GM18873 (cell line): ENCODE measurements around the gene ITPR1.
A peak's percentile ranks its signal among the peaks of the same experiment; 100 is the strongest.
"Not testable (repeated sequence)": the region's sequence is repeated elsewhere in the genome, so short reads cannot be mapped to it uniquely, and the experiment has no call there.

Source experiments
- ATAC-seq: cut with Tn5 transposase; IDR thresholded peaks from one replicate; pipeline ENCODE4 v1.9.1; 2021; ENCODE audit warnings: mild to moderate bottlenecking, moderate library complexity, moderate number of reproducible peaks; ENCODE audit not compliant: unreplicated experiment, low FRiP score

Gene ITPR1

DNA sequence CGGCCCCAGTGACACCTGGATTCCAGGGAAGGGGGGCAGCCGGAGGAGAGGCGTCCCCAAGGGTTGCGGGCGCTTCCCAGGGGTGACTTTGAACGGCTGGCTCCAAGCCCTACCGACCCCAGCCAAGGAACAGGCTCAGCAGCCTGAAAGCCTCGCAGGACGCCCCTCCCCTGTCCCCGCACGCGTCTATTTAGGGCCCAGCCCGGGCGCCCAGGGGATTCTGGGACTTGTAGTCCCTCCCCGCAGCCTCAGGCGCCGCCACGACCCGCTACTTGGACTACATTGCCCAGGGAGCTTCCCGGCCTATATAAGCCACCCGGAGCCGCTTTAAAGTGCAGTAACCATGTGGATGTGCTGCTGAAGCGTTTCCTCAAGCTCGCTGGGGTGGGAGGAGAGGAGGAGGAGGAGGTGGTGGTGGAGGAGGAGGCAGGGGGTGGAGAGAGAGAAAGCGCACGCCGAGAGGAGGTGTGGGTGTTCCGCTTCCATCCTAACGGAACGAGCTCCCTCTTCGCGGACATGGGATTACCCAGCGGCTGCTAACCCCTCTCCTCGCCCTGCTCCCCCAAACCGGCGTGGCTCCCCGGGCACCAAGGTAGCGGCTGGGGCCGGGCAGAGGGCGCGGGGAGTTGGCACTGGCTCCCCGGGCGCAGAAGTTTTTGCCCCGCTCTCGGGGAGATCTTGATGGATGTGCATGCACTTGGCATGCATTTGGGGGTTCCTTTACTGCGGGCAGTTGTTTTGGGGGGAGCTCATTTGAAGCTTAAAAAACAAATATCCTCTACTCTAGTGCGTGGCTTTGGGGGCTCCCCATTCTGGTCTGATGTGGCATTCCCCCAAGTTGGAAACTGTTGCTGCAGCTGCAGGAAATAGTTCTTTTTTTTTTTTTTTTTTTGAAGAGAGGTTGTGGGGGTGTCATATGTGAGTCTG is at the start of gene ITPR1:
ITPR1 (plus strand) TSS at position 335 of the 927 bp plus-strand sequence. CDS start 23,144 bp downstream, outside the sequence.
- ATAC-seq = peak; percentile 80

DNA sequence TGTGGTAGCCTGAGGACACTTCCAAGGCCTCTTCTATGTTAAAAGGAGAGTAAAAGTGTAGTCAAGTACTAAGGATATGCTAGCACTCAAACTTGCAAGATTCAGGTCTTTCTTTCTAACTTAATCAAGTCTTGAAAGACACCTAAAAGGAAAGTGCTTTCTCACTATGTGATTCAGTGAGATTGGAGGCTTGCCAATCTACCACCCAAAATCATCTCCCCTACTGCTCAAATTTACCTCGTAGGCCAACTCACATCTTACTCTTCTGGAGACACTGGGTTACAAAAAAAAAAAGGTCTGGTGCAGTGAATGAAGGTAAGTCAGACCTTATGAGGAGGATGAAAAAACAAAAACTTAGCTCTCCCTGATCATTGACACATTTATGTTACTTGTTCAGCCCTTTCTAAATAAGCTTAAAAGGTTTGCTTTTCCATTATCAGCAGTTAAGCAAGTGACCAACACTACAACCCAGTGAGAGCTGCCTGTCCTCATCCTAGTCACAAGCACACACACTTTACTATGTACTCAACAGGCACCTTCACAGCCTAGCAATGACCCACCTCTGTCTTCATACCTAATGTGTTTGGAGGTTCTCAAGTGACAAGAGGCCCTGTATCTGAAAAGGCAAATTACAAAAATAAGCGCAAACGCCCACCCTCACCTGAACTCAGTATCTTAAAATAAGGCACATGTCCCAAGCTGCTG is 45.7 kb upstream of the ITPR1 start:
- ATAC-seq = no peak

DNA sequence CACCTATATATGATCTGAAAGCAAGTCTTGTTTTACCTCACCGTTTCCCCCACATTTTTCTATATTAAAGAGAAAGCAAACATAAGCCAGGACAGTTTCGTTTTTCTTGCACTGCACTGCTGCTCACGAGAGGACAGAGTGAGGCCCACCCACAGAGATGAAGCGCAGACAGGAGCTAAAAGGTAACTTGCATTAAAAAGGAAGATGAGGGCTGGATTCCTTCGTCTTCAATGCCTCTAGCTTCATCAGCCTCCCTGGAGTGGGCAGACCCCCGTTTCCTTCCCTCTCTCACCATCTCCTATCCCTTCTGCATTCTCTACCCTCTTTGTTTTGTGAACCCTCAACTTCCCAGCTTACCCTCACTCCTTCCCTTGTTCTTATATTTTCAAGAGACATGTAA is 45.0 kb upstream of the ITPR1 start:
- no peak for ATAC-seq

DNA sequence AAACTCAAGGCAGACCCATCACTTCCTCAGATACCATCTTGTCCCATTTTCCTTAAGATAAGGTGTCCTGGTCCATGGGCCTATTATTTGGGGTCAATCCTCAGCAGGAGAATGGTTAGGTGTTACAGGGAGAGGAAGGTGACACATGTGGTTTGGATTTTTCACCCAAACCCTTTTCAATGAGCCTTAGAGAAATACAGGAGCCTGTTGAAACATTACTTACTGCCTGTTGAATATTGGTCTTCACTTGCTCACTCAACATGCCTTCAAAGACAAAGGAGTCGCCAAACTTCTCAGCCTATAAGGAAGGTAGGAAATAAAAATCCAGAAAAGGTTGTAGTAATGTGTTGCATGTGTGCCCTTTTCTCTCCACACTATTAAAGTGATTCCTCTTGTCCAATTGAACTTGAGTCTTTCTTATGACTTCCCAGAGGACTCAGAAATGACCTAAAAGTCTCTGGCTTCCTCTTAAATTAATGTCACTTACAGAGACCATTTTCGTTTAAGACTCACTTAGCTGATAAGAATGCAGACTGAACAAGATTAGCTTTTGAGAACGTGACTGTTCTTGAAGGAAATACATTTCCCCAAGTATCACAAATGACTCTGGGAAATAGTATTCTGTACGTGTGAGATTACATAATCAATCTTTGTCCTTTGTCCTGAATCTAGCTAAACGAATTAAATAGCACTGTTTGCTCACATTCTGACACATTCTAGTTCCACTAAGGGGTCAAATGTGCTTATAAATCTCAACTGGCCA is 43.9 kb upstream of the ITPR1 start:
- no peak for ATAC-seq

DNA sequence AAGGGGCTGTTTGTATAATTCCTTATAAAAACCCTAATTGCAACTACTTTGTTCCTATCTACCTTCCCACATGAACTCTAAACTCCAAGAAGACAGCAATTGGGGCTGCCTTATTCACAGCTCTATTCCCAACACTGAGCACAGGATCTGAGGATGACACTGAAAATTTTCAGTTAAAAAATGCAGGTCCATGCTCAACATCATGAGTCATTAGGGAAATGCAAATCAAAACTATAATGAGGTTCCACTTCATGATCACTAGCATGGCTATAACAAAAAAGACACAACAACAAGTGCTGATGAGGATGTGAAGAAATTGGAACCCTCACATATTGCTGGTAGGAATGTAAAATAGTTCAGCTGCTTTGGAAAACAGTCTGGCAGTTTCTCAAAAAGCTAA is 39.0 kb upstream of the ITPR1 start:
- no peak for ATAC-seq

DNA sequence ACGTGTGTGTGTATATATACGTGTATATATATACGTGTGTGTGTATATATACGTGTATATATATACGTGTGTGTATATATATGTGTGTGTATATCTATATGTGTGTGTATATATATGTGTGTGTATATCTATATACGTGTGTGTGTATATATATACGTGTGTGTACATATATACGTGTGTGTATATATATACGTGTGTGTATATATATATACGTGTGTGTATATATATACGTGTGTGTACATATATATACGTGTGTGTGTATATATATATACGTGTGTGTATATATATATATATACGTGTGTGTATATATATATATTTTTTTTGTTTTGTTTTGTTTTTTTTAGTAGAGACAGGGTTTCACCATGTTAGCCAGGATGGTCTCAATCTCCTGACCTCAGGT is 36.4 kb upstream of the ITPR1 start:
- ATAC-seq = not testable (repeated sequence)

DNA sequence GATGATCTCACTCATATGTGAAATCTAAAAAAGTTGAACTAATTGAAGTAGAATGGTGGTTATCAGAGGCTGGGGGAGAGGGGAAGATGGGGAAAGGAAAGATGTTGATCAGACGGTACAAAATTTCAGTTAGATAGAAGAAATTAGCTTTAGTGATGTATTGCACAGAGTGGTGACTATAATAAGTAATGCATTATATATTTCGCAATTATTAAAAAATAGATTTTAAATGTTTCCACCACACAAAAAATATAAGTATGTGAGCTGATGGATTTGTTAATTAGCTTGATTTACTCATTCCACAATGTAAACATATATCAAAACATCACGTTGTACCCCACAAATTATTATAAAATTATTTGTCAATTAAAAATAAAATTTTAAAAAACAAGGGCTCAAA is 34.2 kb upstream of the ITPR1 start:
- no peak for ATAC-seq

DNA sequence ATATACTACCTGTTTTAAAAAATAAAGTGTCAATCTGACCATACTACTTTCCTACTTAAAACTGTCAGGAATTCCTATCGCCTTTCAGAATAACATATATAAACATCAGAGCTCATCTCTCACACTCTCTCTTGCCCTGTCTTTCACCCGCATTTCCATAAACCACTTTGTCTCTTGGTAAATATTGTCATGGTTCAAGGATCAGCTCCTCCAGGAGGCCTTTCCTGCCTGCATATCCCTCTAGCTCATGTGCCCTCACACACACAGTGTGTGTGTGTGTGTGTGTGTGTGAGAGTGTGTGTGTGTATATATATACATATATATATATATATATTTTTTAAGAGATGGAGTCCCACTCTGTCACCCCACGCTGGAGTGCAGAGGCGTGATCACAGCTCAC is 32.8 kb upstream of the ITPR1 start:
- ATAC-seq = no peak

DNA sequence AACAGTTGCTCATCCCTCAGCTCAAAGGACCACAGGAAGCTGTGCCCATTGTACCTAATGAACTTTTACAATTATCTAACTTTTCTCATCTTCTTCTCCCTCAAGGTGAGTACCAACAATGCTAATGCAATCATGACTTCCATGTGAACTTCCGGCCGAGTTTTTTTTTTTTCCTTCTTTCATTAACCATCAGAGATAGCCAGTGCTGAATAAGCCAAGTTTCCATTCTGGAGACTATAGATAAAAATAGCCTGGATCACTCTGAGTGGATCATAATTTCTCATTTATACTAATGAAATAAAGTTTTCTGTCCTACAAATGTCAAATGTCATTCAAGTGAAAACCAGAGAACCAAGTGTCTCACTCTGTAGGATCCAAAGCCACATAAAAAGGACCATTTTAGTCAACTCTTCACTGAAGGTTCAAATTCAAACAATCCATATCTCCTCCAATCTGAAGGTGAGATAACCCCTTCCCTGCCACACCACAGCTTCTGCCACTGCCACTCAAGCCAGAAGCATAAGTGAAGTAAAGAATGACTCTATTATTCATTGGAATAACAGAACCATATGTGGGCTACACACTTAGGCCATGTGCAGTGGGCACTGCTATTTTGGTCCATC is 31.6 kb upstream of the ITPR1 start:
- no peak for ATAC-seq

DNA sequence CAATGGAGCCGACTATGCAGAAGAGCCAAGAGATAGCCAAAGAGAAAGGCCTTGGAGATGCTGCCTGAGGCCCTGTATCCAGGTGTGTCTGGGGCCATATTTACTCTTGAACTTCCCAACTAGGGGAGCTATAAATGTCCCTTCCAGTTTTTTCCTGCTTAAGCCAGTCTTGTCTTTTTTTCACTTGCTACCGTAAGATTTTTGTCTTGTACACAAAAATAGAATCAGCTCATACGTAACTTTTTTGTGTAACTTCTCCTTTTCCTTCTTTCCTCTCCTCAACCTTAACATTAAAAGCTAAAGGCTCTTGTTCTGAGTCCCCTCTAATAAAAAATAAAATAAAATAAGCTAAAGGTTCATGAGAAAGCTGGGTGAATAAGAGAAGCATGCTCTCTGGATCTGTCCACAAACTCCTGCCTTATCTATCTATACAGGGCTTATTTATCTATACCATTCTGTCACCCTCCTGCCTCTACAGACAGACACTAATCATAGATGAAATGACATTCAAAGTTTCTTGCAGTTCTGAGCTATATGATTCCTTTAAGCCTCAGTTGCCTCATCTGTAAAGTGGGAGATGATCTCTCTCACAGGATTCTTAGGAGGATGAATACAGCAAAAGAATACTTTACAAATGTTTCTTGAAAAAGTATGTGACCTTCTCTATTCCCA is 30.6 kb upstream of the ITPR1 start:
- ATAC-seq = no peak

DNA sequence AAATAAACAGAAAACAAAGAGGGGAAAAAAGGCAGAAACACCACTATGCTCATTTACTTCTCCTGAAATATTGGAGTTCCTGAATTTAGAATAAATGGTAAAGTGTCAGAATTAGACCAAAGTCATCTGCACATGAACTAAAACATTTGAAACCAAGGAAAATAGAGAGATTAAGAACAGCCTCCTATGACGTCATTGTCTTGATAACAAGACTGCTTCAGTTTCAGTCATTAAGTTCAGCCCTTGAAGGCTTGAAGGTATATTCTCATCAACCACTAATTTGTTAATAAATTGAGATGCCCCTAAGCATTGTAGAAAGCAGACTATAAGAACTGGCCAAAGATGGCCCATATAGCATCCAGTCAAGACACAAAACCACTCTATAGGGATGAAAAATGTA is 28.6 kb upstream of the ITPR1 start:
- no peak for ATAC-seq

DNA sequence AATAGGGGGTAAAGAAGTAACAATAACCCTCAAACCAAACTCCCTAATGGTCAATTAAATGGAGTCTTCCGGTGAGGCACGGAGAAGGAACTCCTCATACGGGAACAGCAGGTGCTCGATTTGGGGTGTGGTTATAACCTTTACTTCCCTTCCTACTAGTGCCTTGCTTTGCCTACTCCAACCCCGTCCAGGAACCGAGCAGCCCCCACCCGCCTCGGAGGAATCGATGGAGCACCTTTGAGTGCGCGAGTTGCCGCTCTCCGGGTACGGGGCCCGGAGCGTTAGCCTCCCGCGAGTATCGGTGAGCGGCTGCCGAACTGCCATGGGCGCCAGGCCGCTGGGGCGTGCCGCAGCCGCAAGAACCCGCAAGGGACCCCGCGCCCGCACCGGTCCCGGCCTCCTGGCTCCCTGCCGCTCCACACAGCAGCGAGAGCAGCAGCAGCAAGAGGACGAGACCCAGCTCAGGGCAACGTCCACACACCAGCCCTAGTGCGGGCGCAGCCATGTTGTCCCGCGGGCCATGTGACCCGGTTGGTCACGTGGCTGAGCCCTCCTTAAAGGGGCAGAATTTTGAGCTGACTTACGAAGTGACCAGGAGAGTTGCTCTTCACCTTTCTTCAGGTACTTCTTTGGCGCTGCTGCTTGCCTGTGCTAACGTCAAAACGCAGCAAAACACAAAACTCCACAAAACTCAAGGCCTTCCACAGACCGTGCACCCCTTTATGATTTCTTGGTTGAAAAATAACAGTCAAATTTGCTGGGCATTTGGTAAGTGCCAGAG is 26.2 kb upstream of the ITPR1 start, which contains the start of gene SUMF1:
SUMF1 (minus strand) TSS at position 529 of the 781 bp plus-strand sequence; CDS start at position 505, 24 bp downstream.
- ATAC-seq = peak; percentile 99

DNA sequence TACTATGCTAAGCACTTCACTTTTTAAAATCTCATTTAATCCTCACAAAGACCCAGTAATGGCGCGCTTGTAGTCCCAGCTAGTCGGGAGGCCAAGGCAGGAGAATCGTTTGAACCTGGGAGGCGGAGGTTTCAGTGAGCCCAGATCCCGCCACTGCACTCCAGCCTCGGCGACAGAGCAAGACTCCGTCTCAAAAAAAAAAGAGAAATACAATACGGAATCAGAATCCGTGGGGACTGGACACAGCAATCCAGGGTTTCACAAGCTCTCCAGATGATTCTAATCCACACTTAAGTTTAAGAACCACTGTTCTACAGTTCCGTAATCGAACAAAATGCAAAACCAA is 25.7 kb upstream of the ITPR1 start:
- no peak for ATAC-seq

DNA sequence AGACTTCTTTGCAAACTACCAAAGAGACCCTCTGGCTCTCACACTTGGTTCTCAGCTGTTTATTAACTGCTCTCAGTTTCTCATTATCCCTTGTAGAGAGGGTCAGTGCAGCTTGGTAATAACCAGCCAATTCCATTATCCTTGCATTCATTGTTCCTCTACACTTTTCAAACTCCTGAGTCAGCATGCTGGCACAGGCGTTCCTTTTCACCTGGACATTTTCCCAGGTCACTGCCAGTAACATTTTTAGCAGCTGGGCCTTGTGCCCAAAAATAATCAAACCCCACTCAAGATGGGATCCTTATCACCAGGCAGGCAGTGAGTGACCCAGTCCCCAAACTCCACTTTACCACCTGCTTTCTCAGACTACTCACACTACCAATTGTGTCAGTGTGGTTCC is 21.2 kb upstream of the ITPR1 start:
- no peak for ATAC-seq

DNA sequence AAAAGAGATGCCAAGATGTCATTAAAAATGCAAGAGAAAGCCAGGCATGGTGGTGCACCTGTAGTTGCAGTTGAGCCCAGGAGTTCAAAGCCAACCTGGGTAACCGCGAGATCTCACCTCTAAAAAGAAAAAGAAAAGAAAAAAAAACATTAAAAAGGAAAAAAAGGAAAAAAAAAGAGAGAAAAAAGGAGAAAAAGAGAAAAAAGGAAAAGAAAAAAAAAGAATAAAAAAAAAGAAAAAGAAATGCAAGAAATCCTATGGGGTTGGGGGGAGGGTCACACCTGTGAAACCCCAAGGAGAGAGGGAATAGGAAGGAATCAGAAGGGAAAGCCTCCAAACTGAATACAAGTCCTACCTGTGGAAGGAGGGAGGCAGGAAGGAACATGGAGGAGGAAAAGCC is 20.8 kb upstream of the ITPR1 start:
- no peak for ATAC-seq

DNA sequence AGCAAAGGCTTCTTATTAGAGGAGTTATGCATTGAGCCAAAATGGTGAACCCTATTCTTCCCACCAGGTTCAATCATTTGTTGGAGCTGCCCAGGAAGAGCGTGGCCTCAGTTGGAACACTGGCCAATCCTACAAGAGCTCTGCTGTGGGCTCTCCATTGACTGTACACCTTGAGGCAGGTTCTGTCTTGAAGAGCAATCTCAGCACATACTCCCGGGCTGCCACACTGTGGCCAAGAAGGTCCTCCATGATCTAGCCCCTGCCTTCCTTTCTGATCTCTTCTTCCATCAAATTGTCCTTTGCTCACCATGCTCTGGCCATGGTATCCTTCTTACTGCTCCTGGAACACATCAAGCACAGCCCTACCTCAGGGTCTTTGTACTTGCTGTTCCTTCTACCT is 20.4 kb upstream of the ITPR1 start:
- ATAC-seq = no peak

DNA sequence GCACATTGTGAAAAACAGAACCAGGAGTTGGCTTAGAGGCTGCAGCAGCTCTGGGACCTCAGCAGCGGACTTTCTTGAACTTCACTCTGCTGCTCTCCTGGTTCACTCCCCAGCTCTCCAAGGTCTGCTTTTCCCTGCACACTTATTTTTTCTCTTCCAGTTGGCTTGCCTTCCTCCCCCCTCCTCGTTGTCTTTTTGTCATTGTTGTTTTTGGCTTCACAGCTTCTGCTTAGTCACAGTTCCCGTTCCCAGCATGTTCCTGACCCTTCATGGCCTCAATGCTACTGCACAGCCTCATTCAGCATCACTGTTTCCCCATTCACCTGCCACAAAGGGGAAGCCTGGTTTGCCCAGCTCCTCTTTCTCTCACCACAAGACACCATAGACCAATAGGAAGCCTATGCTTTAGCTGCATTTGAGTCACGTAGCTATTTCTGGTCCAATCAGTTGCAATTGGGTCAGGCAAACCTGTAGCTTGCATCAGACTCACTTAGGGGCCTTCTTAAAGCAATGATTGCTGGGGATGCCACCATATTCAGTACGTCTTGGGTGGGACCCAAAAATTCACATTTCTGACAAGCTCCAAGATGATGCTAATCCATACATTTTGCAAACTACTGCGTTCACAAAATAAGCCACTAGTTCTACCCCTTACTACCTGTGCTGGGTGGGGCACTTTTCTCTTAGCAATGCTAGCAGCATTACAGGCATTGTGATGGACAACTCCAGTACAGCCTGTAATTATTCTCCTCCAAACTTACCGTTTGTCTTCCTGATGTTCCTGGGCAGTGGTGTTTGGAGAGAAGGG is 18.3 kb upstream of the ITPR1 start:
- peak; percentile 61 for ATAC-seq

DNA sequence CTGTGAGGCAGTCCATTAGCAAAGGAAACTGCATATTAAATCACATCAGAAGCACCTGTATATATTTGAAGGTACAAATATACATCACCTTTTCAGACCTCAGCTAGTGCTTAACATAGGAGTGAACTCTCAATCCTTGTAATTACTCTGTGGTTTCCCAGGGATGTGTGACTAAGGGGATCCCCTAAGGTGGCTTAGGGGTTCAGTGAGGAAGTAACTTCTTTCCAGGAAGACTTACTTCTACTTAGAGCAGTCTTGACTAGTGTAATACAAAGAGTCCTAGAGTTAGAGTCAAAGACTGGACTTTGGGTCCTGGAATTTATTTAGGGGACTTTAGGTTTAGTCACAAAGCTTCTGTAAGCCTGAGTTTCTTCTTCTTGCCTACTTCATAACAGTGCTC is 17.3 kb upstream of the ITPR1 start:
- no peak for ATAC-seq
